T-cell (primary cell): ENCODE data around the gene GTF2I. TPM values are rescaled to one million over a fixed set of nuclear protein-coding genes. Genes with fewer than 3 reads are reported as not detected.

ENCODE experiments used
- ATAC-seq, 4 experiments: fragments of 200-7000 bp in 3 of 4; fragments of 150-1000 bp in 1 of 4; cut with Tn5 transposase; replicated peaks in 1 of 4; 1 replicate in 3 of 4; 2 replicates in 1 of 4; pipeline ENCODE4 v1.10.0; 2021; ENCODE audit warnings: moderate library complexity in 3 of 4, mild to moderate bottlenecking in 2 of 4, moderate number of reproducible peaks in 1 of 4
- CTCF ChIA-PET, 2 donors: fragments of 300-600 bp; sonication (Branson Sonifier 250); formaldehyde crosslinking; loops; one replicate each; lab custom pipeline; 2022; ENCODE audit warnings: antibody characterized with exemption in 2 of 2; lab: Charles Lee
- POLR2A ChIA-PET, 2 donors: fragments of 300-600 bp; sonication (Branson Sonifier 250); formaldehyde crosslinking; loops; one replicate each; lab custom pipeline; 2022; ENCODE audit warnings: antibody characterized with exemption in 2 of 2; lab: Charles Lee
- DNase-seq, 35 experiments: peaks; one replicate each; pipeline versions ENCODE4 v3.0.0 to v3.0.0-alpha.2; 2013 to 2023
- H3K27ac ChIP-seq: one replicate; pipeline ENCODE4 v1.5.1; 2013; ENCODE audit warnings: low read length
- H3K27me3 ChIP-seq, 2 experiments: replicated peaks in 1 of 2; 1 replicate in 1 of 2; 2 replicates in 1 of 2; pipeline versions ENCODE4 v1.6.1 to v1.7.0; 2013; ENCODE audit warnings: low read length in 1 of 2, mixed read lengths in 1 of 2; ENCODE audit not compliant: control insufficient read depth in 2 of 2, insufficient read depth in 2 of 2; ENCODE audit errors: extremely low read depth in 1 of 2
- H3K36me3 ChIP-seq, 2 donors: 1 replicate in 1 of 2; 2 replicates in 1 of 2; pipeline versions ENCODE4 v1.6.1 to v1.7.0; 2013; ENCODE audit warnings: low read length in 1 of 2; ENCODE audit not compliant: control insufficient read depth in 2 of 2, insufficient read depth in 1 of 2; ENCODE audit errors: extremely low read depth in 1 of 2
- H3K4me1 ChIP-seq, 2 experiments: 1 replicate in 1 of 2; 2 replicates in 1 of 2; pipeline versions ENCODE4 v1.6.1 to v1.7.0; 2013; ENCODE audit warnings: low read length in 2 of 2, mixed read lengths in 1 of 2; ENCODE audit not compliant: insufficient read depth in 2 of 2, control insufficient read depth in 1 of 2; ENCODE audit errors: extremely low read depth in 1 of 2
- H3K4me3 ChIP-seq, 2 donors: 1 replicate in 1 of 2; 2 replicates in 1 of 2; pipeline versions ENCODE4 v1.5.1 to v1.7.0; 2013; ENCODE audit warnings: mild to moderate bottlenecking in 2 of 2, low read length in 1 of 2, moderate library complexity in 1 of 2; ENCODE audit not compliant: control insufficient read depth in 1 of 2; ENCODE audit errors: extremely low read depth in 1 of 2
- H3K9me3 ChIP-seq: 2 replicates; pipeline ENCODE4 v1.7.0; 2013
- H3K27ac Mint-ChIP-seq, 2 donors: one replicate each; pipeline ENCODE4 v1.8.0; 2020 to 2021; ENCODE audit warnings: mild to moderate bottlenecking in 2 of 2, mixed read lengths in 2 of 2
- H3K27me3 Mint-ChIP-seq, 2 donors: one replicate each; pipeline ENCODE4 v1.8.0; 2021 to 2022; ENCODE audit warnings: mixed read lengths in 2 of 2
- H3K36me3 Mint-ChIP-seq: one replicate; pipeline ENCODE4 v1.8.0; 2021; ENCODE audit warnings: mixed read lengths
- H3K4me1 Mint-ChIP-seq, 3 donors: one replicate each; pipeline ENCODE4 v1.8.0; 2020 to 2022; ENCODE audit warnings: mixed read lengths in 3 of 3, mild to moderate bottlenecking in 1 of 3
- H3K4me3 Mint-ChIP-seq, 3 donors: one replicate each; pipeline ENCODE4 v1.8.0; 2020 to 2022; ENCODE audit warnings: mild to moderate bottlenecking in 3 of 3, mixed read lengths in 3 of 3, moderate library complexity in 3 of 3
- H3K9me3 Mint-ChIP-seq, 3 donors: one replicate each; pipeline ENCODE4 v1.8.0; 2020 to 2022; ENCODE audit warnings: mixed read lengths in 3 of 3
- WGBS: methylation state at CpG from one replicate; pipeline ENCODE4 v1.1.5; 2013; ENCODE audit warnings: missing lambda C conversion rate; ENCODE audit not compliant: insufficient coverage; 5-methylcytosine and 5-hydroxymethylcytosine counted together
- total RNA-seq, 35 experiments: library from RNA in 6 of 35; stranded (reverse) in 6 of 35; fragments of 120-200 nt in 1 of 35; gene quantifications; one replicate each; pipeline versions ENCODE4 v1.2.1 to v1.2.4 and lab custom pipeline; 2013 to 2026

Gene GTF2I
- total RNA-seq, 5 donors from 2014 or later (not counting 1 experiment from before 2014, with no cell fraction given) = 155 to 196 (median 166) TPM

DNA sequence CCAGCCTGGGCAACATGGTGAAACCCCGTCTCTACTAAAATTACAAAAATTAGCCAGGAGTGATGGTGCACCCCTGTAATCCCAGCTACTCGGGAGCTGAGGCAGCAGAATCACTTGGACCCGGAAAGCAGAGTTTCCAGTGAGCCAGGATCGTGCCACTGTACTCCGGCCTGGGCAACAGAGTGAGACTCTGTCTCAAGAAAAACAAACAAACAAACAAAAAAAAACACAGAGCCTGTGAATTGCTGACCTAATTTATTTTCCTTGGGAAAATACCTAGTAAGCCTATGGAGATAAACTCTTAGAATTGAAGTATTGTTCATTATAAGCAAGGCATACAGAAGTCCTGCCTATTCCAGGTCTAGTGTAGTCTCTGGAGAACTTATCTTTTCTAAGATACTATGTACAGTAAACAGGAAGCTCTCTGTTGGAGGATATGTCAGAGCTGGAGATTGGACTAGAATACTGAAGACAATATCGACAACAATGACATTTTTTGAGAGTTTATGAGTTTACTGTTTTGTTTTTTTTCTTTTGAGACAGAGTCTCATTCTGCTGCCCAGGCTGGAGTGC lies 14.9 kb downstream of the GTF2I start:
- 100% methylated on average over 2 of the region's 6 CpGs for WGBS
- ChIA-PET POLR2A (no interaction called here), CTCF (interaction anchor here in 1 of 2 donors (0.5 kb wide), 1 partner anchor 1901 kb away, joined by 5 read pairs; no protein-coding TSS in a partner anchor)
- Mint-ChIP-seq H3K36me3 (no peaks in the 10 kb centered on the region), H3K4me1 (peaks cover 51 to 73% (median 65%) of the 10 kb centered on the region in 3 donors), H3K9me3 (no peaks in the 10 kb centered on the region), H3K4me3 (no peak overlapping the region), H3K27me3 (no peaks in the 10 kb centered on the region), H3K27ac (peak overlapping the region in 1 of 2 donors; percentile 48)
- DNase-seq (no peak), ATAC-seq (no peak)
- H3K27me3 ChIP-seq = no peaks in the 10 kb centered on the region
- H3K27ac ChIP-seq = no peak overlapping the region
- H3K36me3 ChIP-seq = peaks cover 2 to 6% of the 10 kb centered on the region in 2 donors
- H3K9me3 ChIP-seq = no peaks in the 10 kb centered on the region
- H3K4me3 ChIP-seq = no peak overlapping the region
- peaks cover 0 to 6% of the 10 kb centered on the region in 2 experiments for H3K4me1 ChIP-seq

DNA sequence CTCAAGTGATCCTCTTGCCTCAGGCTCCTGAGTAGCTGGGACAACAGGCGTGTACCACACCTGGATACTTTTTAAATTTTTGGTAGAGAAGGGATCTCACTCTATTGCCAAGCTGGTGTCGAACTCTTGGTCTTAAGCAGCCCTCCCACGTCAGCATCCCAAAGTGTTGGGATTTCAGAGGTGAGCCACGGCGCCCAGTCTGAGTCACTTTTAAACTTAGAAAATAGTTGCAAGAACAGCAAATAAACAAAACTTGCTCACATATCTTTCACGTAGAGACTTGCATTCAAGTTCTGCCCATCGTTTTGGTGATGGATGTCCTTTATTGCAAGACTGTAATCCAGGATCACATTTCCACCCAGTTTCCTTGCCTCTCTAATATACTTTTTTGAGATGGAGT lies 16.6 kb downstream of the GTF2I start:
- Mint-ChIP-seq H3K27ac (no peak overlapping the region), H3K4me1 (peaks cover 50 to 63% (median 60%) of the 10 kb centered on the region in 3 donors), H3K36me3 (peaks cover 4% of the 10 kb centered on the region), H3K27me3 (no peaks in the 10 kb centered on the region), H3K4me3 (no peak overlapping the region), H3K9me3 (no peaks in the 10 kb centered on the region)
- ATAC-seq (no peak), DNase-seq (no peak)
- Histone ChIP-seq H3K4me3 (no peak overlapping the region), H3K27me3 (no peaks in the 10 kb centered on the region), H3K4me1 (peaks cover 0 to 6% of the 10 kb centered on the region in 2 experiments), H3K9me3 (no peaks in the 10 kb centered on the region), H3K27ac (no peak overlapping the region), H3K36me3 (peaks cover 6 to 11% of the 10 kb centered on the region in 2 donors)
- WGBS = 92% methylated on average over 2 of the region's 7 CpGs
- ChIA-PET CTCF (interaction anchor here in 1 of 2 donors (0.6 kb wide), 1 partner anchor 264 kb away, joined by 3 read pairs; no protein-coding TSS in a partner anchor), POLR2A (interaction anchor here in 1 of 2 donors (0.6 kb wide), 1 partner anchor 1055 kb away, joined by 6 read pairs; no protein-coding TSS in a partner anchor)

DNA sequence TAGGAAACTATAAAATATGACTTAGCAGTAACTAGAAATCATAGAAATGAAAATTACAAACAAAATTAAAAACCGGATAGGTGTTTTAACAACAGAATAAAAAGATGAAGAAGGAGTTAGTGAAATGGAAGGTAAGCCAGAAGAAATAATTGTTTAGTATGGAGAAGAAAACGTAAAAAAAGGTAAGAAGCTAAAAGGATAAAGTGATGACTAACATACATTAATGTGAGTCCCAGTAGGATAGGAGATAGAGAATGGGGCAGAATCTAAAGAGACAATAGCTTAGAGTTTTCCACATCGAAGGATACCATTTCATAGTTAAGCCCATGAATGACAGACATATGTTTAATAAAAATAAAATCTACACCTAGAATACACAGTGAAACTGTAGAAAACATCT lies 25.3 kb downstream of the GTF2I start:
- POLR2A ChIA-PET = no interaction called here
- H3K27me3 Mint-ChIP-seq = no peaks in the 10 kb centered on the region
- Histone ChIP-seq H3K4me1 (peaks cover 0 to 6% of the 10 kb centered on the region in 2 experiments), H3K36me3 (peaks cover 0 to 7% of the 10 kb centered on the region in 2 donors), H3K27me3 (no peaks in the 10 kb centered on the region), H3K9me3 (no peaks in the 10 kb centered on the region), H3K27ac (no peak overlapping the region), H3K4me3 (no peak overlapping the region)
- CTCF ChIA-PET = interaction anchor here in 1 of 2 donors (0.6 kb wide), 1 partner anchor 64 kb away, joined by 3 read pairs; no protein-coding TSS in a partner anchor
- ATAC-seq (no peak), DNase-seq (no peak)
- peaks cover 19% of the 10 kb centered on the region for H3K36me3 Mint-ChIP-seq
- WGBS = 100% methylated on average over 1 of the region's 3 CpGs
- peak overlapping the region; percentile 50 to 68 for H3K27ac Mint-ChIP-seq
- H3K4me3 Mint-ChIP-seq = no peak overlapping the region
- H3K9me3 Mint-ChIP-seq = no peaks in the 10 kb centered on the region
- peaks cover 41 to 52% (median 48%) of the 10 kb centered on the region in 3 donors for H3K4me1 Mint-ChIP-seq

DNA sequence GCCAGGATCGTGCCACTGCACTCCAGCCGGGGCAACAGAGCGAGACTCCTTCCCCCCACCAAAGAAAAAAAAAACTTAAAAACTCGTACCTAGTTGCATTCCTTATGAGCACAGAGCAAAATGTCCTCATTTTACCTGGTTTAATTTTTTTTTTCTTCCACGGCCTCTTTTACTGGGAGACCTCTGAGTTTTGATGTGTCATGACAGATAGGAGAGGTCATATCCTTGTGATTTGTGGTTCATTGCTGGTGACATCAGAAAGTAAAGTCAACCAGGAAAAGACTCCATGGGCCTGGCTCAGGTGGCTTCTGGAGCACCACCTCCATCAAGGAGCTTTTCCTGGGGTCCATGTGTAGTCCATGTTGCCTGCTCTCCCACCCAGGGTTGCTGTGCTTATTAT lies 26.3 kb downstream of the GTF2I start:
- H3K9me3 ChIP-seq = no peaks in the 10 kb centered on the region
- H3K27ac ChIP-seq = no peak overlapping the region
- POLR2A ChIA-PET = no interaction called here
- ATAC-seq (no peak), DNase-seq (no peak)
- 100% methylated on average over 3 of the region's 5 CpGs for WGBS
- CTCF ChIA-PET = no interaction called here
- H3K27me3 ChIP-seq = no peaks in the 10 kb centered on the region
- H3K9me3 Mint-ChIP-seq = no peaks in the 10 kb centered on the region
- no peak overlapping the region for H3K4me3 ChIP-seq
- peaks cover 33 to 46% (median 43%) of the 10 kb centered on the region in 3 donors for H3K4me1 Mint-ChIP-seq
- no peak overlapping the region for H3K4me3 Mint-ChIP-seq
- H3K27me3 Mint-ChIP-seq = no peaks in the 10 kb centered on the region
- H3K27ac Mint-ChIP-seq = no peak overlapping the region
- peaks cover 19% of the 10 kb centered on the region for H3K36me3 Mint-ChIP-seq
- peaks cover 0 to 6% of the 10 kb centered on the region in 2 experiments for H3K4me1 ChIP-seq
- no peaks in the 10 kb centered on the region for H3K36me3 ChIP-seq

DNA sequence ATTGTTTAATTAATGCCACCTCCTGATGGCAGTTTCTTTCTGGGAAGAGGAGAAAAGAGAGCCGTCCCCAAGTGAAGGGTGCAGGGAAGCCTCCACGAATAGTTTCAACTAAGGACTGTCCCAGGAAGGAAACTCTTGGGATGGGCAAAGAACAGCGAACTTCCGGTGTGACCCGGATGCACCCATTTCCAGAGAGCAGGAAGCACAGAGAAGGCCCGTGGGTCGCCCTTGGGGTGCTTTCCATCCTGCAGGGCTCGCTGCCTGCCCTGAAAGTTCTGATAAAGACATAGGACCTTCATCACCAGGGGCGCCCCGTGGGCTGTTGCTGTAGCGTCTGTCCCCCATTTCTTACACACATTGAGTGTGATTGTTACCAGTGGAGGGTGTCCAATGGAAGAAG lies 27.0 kb downstream of the GTF2I start:
- H3K27me3 ChIP-seq = no peaks in the 10 kb centered on the region
- no peak overlapping the region for H3K4me3 ChIP-seq
- POLR2A ChIA-PET = no interaction called here
- CTCF ChIA-PET = no interaction called here
- Mint-ChIP-seq H3K4me1 (peaks cover 33 to 45% (median 41%) of the 10 kb centered on the region in 3 donors), H3K36me3 (peaks cover 22% of the 10 kb centered on the region), H3K4me3 (no peak overlapping the region), H3K27ac (no peak overlapping the region), H3K27me3 (no peaks in the 10 kb centered on the region), H3K9me3 (no peaks in the 10 kb centered on the region)
- peaks cover 0 to 3% of the 10 kb centered on the region in 2 donors for H3K36me3 ChIP-seq
- DNase-seq (no peak), ATAC-seq (no peak)
- H3K9me3 ChIP-seq = no peaks in the 10 kb centered on the region
- no peak overlapping the region for H3K27ac ChIP-seq
- H3K4me1 ChIP-seq = peaks cover 0 to 6% of the 10 kb centered on the region in 2 experiments
- 98% methylated on average over 5 of the region's 11 CpGs for WGBS

DNA sequence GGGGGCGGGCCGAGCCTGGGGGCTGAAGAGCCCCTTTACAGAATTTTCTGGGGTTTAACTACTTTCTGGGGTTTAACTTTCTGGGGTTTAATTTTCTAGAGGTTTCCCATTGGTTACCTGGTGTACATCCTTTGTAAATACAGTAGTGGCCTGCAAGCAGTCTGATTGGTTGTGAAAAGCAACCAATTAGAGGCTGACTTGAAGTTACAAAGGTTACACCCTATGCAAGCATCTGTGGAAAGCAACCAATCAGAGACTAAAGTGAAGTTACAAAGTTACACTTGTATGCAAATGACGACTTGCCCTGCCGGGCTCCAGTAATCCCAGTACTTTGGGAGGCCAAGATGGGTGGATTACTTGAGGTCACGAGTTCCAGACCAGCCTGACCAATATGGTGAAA lies 27.4 kb downstream of the GTF2I start:
- H3K4me1 Mint-ChIP-seq = peaks cover 33 to 43% (median 41%) of the 10 kb centered on the region in 3 donors
- H3K36me3 Mint-ChIP-seq = peaks cover 22% of the 10 kb centered on the region
- ATAC-seq = no peak
- peaks cover 3 to 8% of the 10 kb centered on the region in 2 donors for H3K36me3 ChIP-seq
- H3K27ac Mint-ChIP-seq = no peak overlapping the region
- no peaks in the 10 kb centered on the region for H3K9me3 Mint-ChIP-seq
- no peaks in the 10 kb centered on the region for H3K9me3 ChIP-seq
- no peaks in the 10 kb centered on the region for H3K27me3 ChIP-seq
- H3K27me3 Mint-ChIP-seq = no peaks in the 10 kb centered on the region
- POLR2A ChIA-PET = interaction anchor here in 1 of 2 donors (0.6 kb wide), 1 partner anchor 27 kb away, joined by 3 read pairs; no protein-coding TSS in a partner anchor
- no peak overlapping the region for H3K27ac ChIP-seq
- H3K4me3 ChIP-seq = no peak overlapping the region
- no peak for DNase-seq
- CTCF ChIA-PET = no interaction called here
- WGBS = 93% methylated on average over 2 of the region's 5 CpGs
- peaks cover 0 to 6% of the 10 kb centered on the region in 2 experiments for H3K4me1 ChIP-seq
- no peak overlapping the region for H3K4me3 Mint-ChIP-seq
